HG03571 (cell line): ENCODE measurements around the gene LIFR.
"Not testable (repeated sequence)": the region's sequence is repeated elsewhere in the genome, so short reads cannot be mapped to it uniquely, and the experiment has no call there.

Experiments
- ATAC-seq: cut with Tn5 transposase; IDR thresholded peaks from one replicate; pipeline ENCODE4 v1.9.1; 2021; ENCODE audit not compliant: unreplicated experiment

Gene LIFR

DNA sequence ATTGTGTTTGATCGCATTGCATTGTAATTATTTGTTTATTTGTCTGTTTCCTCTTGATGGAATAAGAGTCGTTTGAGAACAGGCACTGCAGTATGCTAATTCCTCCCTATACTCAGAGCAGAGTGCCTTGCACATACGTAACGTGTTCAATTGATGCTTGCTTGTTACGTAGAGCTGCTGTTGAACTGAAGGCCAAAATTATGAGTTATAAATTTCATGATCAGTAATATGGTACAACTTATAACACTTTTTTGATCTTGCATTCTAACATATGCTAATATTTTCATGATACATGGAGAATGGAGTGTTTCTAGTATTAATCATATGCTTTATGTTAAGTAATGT is 26.5 kb upstream of the LIFR start:
- ATAC-seq, result no peak

DNA sequence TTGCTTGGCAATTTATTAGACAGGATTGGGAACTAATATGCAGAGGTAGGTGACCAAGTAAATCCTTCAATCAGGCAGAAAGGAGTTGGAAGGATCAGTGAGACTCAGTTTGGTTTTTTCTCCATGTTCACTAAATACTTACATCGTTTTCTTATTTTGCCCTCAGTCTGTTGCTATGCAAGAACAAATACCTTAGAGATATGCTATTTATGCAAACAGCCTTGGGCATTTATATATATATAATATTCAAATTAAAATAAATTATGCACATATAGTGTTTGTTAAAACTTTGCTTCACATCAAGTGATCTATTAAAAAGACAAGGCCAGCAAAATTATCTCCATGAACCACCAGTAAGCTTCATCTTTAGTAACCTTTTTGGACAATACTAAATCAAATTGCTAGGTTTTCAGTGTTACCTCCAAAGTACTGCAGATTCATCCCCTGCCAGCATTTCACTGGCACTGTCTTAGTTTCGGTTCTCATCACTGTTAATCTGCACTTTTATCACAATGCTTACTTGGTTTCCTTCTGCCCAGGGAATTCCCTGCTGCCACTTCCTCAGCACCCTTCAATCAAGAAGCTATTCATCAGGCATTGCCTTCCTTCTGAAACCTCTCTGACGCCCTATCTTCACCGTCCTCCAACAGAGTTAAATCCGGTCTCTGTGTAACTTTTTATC is 26.0 kb upstream of the LIFR start:
- ATAC-seq, result no peak

DNA sequence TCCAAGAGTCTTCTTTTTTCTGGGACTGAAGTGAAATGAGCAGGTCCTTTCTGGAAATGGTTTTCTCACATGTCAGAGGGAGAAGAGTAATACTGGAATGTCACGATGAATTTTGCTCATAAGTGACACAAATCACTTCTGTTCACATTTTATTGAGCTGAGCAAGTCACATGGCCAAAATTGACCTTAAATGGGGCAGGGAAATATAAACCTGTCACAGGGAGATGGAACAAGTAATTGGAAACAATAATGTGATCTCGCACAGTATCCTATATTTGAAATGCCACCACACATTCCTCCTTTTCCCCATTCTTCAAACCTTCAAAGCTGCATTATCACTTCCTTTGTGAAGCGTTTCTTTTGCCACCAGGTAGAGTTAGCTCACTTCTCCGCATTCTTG is 25.2 kb upstream of the LIFR start:
- ATAC-seq, result no peak

DNA sequence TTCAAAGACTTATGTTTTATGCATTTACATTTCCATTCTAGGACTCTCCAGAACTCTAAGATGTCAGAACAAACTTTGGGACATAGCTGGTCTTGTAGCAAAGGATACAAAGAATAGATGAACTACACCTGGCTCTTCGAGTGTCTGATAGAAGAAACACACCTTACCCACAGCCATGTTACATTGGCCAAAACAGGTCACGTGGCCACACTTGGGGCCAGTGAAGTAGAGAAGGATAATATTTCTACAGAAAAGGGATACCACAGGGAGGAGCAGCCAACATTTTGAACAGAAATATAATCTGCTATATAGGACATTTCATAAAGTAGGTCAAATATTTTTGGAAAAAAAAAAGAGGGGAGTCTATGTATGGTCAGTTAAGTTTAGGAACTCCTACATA is 22.7 kb upstream of the LIFR start:
- ATAC-seq, result no peak

DNA sequence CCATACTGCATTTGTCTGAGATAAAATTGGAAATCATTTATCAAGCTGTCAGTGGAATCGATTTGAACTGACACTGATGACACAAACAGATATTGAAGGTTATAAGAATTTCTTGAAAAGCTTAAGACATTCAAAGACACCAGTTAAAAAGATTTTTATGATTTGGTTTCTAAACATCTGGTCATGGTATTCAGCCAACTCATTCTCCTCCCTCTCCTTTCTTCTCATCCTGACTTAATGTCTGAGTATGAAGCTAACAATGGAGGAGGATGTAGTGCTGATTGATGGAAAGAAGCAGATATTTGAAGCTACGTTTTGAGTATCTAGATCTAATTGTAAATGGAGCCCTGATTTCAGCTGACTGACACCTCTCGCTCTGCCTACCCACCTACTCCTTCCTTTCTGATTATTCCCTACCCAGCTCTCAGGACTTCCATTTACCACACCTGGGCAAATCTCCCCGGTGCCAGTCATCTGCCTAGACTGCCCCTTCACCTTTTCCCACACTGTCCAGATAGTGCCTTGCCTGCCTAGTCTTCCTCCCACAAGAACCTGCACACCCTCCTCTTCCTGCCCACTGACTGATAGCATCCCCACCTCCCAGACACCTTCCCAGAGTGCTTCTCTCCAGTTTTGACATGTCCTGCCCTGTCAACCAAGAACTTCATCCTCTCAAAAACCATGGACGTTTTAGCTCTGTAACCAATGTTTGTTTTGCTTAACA is 20.7 kb upstream of the LIFR start:
- ATAC-seq, result no peak

DNA sequence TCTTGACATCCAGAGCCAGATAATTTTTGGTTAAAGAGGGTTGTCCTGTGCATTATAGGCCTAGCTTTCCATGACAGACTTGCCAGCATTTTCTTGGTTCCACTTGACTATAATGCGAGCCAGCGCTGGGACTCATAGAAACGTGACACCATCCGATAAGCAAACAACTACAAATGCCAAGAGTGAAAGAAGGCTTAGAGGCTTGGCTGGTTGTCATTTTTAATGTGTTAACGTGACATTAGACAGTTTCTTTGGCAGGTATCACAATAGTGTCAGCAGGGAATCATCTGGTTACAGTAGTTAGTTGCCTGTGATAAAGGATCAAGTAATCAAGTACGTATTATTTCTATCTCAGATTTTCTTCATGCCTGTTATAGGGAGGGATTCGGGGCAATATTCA is 20.0 kb upstream of the LIFR start:
- ATAC-seq, result no peak

DNA sequence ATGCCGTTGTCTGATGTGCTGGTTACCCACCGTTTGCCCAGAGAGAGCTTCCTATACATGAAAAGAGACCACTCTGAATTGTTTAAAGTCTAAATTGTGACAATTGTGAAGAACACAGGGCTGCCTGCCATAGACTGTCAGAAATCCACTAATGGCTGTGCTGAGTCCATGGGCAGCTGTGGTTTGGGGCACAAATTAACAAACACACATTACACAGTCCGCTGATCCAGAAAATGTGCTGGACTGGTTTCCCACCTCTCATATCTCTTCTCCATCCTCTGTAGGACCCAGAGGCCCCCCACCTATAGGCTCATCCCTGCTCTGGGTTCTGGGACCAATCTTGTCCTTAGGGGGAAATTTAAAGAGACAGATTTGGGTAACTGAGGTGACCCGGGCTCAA is 19.0 kb upstream of the LIFR start:
- no peak for ATAC-seq

DNA sequence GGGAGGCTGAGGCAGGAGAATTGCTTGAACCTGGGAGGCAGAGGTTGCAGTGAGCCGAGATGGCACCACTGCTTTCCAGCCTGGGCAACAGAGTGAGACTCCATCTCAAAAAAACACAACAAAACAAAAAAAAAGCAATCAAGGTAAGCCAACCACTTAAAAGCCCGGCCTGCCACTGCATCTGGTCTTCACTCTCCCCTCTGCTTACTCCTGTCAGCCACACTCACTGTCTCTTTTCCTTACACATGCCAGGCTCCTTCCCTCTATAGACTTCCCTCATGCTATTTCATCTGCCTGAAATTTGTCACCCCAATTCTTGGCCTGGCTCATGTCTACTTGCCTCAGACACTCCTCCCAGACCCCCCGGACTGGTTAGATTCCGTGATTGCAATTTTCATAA is 17.6 kb upstream of the LIFR start:
- no peak for ATAC-seq

DNA sequence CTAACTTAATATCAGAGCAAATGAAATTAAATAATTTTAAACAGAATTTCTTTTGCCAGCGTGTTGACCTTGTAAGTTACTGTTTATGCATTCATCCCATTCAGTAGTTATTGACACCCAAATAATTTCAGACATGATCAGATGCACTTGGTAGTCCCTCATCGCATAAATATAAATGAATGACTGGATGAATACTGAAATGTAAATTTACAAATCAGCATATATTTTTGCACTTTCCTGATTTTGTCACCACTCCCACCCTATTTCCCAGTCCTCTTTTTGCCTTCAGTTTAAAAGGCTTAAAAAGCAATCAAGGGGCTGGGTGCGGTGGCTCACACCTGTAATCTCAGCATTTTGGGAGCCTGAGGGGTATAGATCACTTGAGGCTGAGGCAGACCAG is 17.1 kb upstream of the LIFR start:
- no peak for ATAC-seq

DNA sequence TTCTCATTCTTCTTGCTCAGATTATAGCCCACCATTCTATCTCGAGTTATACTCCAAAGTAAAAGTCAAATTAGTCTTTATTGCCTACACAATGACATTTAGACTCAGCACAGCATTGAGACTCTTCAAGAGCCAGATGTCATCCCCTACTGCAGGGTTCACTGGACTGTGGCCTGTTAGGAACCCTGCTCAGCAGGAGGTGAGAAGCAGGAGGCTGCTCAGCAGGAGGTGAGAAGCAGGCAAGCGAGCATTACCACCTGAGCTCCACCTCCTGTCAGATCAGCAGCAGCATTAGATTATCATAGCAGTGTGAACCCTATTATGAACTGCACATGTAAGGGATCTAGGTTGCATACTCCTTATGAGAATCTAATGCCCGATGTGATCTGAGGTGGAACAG is 12.7 kb upstream of the LIFR start:
- ATAC-seq, result no peak

DNA sequence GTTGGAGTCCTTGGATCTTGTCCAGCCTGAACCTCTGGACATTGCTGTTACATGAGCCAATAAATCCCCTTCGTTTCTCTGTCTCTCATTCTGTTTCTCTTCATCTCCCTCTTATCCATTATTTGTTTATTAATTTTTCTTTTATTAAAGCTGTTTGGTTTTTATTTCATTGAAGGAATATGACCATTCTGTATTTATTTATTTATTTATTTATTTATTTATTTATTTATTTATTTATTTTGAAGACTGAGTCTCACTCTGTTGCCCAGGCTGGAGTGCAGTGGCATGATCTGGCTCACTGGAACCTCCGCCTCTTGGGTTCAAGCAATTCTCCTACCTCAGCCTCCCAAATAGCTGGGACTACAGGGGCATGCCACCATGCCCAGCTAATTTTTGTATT is 10.9 kb upstream of the LIFR start:
- not testable (repeated sequence) for ATAC-seq

DNA sequence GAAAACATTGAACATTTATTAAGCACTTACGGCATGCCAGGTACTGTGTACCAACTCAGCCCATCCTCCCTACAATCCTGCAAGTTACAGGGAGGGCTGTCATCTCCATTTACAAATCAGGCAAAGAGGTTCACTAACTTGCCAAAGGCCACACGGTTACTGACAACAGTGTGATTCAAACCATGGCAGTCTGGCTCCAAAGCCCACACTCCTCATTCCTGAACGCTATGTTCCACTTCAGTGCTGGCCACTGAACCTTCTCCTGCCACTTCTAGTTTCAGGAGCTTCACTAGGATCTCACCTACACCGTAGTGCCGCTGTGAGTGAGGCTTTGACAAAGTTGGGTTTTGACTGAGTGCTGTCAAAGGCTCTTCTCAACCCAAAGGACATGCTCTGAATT is 7.2 kb upstream of the LIFR start:
- no peak for ATAC-seq

DNA sequence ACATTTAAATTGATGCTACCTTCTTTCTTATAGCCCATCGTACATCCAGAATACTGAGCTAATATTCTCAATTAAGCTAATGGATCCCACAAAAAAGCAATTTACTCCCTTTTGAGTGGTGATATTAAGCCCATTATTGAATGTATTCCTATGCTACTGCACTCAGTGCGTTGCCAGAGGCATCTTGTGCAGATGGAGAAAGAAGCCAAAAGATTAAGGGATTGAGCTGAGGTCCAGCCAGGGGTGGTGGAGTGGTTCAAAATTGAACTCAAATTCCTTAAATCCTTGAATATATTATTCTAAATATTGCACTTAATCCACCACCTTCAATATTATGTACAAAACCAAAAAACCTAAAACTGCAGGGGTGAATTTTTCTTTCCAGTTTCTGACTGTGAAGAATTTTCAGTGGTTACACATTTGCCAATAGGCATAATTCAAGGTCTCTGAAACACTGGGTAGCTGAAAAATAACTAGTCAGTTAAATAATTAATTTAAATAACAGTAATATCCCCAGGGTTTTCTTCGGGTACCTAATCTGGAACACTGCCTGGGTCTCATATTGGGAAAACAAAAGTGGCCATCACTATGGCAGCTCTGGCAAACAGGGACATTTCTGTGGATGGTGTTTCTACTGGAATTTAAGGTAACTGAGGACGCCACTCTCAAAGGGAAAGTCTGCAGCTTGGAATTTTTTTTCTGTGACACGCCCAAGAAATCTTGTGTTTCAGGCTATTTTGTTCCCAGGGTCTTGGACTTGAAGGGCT is 6.2 kb upstream of the LIFR start:
- ATAC-seq, result no peak

DNA sequence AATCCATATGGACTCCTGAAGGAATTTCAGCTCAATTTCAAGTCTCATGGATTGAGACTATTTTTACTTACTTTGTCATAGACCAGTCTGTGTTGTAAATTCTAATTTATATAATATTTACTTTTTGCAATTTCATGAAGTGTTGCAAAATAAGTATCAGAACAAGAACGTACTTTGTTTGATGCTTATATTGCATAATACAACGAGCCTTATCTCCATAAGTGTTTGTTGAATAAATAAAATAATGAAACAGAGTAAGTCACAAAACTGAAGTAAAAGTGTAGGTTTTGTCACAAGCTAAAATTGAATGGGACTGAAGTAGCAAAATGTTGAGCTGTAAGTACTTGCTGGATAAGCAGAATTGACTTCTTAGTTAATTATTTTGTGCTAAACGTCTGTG is 3.0 kb upstream of the LIFR start:
- no peak for ATAC-seq

DNA sequence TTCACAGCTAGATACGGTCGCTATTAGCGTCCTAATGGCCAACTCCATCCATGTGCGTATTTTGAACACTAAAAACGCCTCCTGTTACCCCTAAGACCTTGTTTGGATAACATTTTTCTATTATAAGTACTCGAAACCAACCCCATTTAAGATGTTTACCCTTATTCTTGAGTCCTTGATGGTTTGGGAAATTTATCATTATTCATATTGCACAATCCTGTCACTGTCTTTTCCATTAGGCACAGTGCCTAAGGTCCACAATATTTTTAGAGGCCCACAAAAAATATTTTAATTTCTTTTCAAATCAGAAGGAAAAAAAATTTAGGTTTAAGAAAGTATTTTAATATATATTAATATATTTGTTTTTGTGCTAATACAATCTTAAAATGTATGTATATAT is 1.3 kb upstream of the LIFR start:
- no peak for ATAC-seq

DNA sequence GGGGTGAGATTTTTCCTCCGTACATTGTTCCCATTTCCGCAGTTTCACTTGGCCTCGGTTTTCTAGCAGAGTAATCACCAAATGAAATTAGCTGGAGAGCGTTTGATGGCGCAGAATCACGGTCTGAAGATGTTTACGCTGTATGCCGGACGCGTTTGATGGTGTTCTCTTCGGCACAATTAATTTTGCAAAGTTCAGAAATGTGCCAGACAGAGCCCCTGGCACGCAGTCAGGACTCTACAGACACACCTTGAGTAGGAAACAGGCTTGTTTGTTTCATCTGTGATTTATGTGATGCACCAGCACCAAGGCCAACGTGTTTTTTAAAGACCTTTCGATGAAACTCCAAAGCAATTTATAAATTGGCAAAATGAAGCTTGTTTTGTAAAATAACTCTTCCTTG is 863 bp upstream of the LIFR start:
- ATAC-seq, result no peak

DNA sequence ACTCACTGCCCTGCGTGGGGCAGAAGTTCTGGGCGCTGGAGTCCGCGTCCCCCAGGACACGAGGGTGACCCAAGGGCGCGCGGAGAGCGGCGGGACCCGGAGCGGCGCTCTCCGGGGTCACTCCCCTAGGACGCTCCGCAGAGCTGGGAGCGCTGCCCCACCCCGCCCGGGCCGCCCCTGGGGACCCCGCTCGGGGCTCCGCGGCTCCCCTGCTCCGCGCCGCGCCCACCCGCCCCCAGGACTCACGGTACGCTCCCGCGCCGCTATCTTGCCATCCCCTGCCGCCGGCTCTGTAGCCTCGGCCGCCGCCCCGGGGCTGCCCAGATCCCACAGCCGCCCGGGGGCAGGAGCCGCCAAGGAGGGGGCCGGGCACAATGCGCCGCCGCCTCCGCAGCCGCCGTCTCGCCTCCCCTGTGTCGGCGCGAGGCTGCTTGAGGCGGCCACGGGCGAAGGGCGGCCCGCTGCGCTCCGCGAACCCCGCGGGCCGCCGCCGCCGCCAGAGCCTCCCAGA is 303 bp downstream of the LIFR start:
- ATAC-seq, result no peak

DNA sequence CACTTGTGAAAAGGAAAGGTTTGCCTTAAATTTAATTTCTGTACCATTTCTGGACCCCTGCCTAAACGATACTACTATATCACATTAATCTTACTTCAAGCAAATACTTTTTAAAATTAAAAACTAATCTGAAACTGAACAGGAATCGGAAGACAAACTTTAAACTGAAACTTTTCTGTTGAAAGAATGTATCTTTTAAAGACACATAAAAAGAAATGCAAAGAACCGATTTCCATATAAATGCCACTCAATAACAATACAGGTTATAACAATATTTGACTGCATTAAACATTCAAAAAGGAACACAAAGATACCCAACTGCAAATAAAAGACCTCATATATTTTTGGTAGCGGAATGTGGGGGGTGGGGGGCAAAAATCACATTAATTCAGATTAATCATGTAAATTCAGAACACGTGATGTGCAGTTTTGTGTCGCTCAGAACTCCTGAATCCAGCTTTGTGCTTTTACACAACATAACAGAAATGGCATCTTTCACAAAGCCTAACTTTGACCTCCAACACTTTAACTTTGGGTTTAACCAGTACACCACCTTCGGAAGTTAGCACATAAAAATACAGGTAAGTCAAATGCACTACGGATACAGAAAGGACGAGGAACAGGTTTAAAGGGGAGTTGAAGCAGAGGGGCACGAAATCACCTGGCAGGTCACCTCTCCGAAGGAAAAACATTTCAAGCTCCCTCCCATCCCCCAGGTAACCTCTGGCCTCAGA is 925 bp downstream of the LIFR start:
- no peak for ATAC-seq

DNA sequence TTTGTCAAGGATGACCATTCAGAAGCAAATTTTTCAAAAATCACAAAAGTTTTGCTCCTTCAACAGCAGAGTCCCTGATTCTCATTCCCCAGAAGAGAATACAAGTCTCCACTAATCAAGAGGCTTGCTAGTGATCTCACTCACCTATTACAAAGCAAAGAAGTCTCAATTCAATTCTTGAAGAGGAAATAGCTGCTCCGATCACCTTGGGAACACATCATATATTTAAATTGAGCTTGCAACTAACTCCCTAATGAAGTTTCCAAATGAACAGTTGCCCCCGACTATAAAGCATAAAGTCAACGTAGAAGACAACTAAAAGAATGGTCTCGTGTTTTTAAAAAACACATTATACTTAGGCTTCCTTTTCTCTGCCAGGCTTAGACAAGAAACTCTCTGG is 1.6 kb downstream of the LIFR start:
- ATAC-seq, result no peak

DNA sequence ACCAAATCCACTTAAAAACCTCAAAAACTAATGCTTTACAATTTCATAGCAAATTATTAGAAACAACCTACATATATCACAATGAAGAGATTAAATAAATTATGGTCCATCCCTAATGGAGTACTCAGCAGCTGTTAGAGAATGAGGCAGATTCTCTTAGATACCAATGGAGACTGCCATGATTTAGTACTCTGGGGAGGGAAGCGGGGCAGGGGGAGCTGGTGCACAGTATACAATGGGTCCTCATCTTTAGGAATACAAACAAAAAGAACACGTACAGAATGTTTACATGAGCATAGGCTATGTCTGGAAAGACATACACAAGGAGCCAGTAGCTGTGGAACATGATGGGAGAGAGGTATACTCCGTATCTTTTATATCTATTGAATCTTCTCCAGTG is 2.0 kb downstream of the LIFR start:
- ATAC-seq, result no peak

DNA sequence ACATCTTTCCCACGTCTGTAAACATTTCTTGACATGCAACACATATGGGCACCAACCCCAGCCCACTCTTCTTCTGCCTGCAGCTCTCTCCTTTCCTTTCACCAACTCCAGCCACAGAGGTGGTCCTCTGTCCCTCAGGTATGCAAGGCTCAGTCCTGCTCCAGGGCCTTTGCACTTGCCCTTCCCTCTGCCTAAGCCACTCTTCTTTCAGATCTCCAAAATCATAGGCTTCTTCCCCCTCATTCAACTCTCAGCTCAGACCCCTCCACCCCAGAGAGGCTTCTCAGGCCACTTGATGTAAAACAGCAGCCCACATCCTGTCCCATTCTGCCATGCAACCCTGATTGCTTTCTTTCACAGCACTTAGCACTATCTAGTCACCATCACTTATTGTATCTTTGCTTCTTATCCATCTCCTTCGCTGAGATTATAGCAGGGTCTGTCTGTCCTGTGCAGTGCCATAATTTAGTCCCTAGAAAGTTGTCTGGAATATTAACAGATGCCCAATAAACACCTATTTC is 3.4 kb downstream of the LIFR start:
- ATAC-seq, result no peak
